IPS-20b (cell line): ENCODE measurements around the gene IFIT3.

Experiments
- H3K27ac ChIP-seq: one replicate; pipeline ENCODE4 v1.5.1; 2013; ENCODE audit warnings: low read length
- H3K27me3 ChIP-seq: 2 replicates; pipeline ENCODE4 v1.6.1; 2013; ENCODE audit warnings: mild to moderate bottlenecking, low read length, inconsistent platforms; ENCODE audit not compliant: insufficient read depth
- H3K36me3 ChIP-seq: 2 replicates; pipeline ENCODE4 v1.6.1; 2013; ENCODE audit warnings: low read depth, mild to moderate bottlenecking, inconsistent platforms, low read length, moderate library complexity; ENCODE audit not compliant: insufficient read depth
- H3K4me1 ChIP-seq: 2 replicates; pipeline ENCODE4 v1.6.1; 2013; ENCODE audit warnings: mild to moderate bottlenecking, control low read depth, inconsistent platforms, low read length, moderate library complexity; ENCODE audit not compliant: insufficient read depth
- H3K4me3 ChIP-seq: 2 replicates; pipeline ENCODE4 v1.5.1; 2013; ENCODE audit warnings: mild to moderate bottlenecking, low read length, inconsistent platforms
- H3K9ac ChIP-seq: 2 replicates; pipeline ENCODE4 v1.6.1; 2013; ENCODE audit warnings: low read depth, mild to moderate bottlenecking, inconsistent platforms, low read length, moderate library complexity
- H3K9me3 ChIP-seq: 2 replicates; pipeline ENCODE4 v1.6.1; 2013; ENCODE audit warnings: mild to moderate bottlenecking, low read depth, low read length, inconsistent platforms; ENCODE audit not compliant: insufficient read depth

Gene IFIT3

GRCh38 chr10:89369156-89370105 is 41.6 kb downstream of the IFIT3 start:
- H3K27me3 ChIP-seq = no peaks in the 10 kb centered on the region
- no peaks in the 10 kb centered on the region for H3K9me3 ChIP-seq
- no peak overlapping the region for H3K27ac ChIP-seq

GRCh38 chr10:89371079-89371478 is 43.3 kb downstream of the IFIT3 start:
- Histone ChIP-seq H3K27me3 (no peaks in the 10 kb centered on the region), H3K4me1 (peaks cover 4% of the 10 kb centered on the region; the same call in 1 of the 2 replicates), H3K9ac (no peak overlapping the region), H3K9me3 (no peaks in the 10 kb centered on the region), H3K27ac (no peak overlapping the region), H3K4me3 (no peak overlapping the region), H3K36me3 (no peaks in the 10 kb centered on the region)

More at GRCh38 chr10:89369156-89370105, 41.6 kb downstream of the IFIT3 start:
- H3K36me3 ChIP-seq = no peaks in the 10 kb centered on the region
- H3K9ac ChIP-seq = no peak overlapping the region
- peaks cover 4% of the 10 kb centered on the region; the same call in 1 of the 2 replicates for H3K4me1 ChIP-seq
- no peak overlapping the region for H3K4me3 ChIP-seq

- no peaks in the 10 kb centered on the region for H3K36me3 ChIP-seq
- H3K27ac ChIP-seq = no peak overlapping the region
- H3K9me3 ChIP-seq = no peaks in the 10 kb centered on the region
- H3K27me3 ChIP-seq = no peaks in the 10 kb centered on the region
- H3K4me3 ChIP-seq = no peak overlapping the region
- peaks cover 4% of the 10 kb centered on the region; the same call in 1 of the 2 replicates for H3K4me1 ChIP-seq
- no peak overlapping the region for H3K9ac ChIP-seq
These were observed 44.2 kb downstream of the IFIT3 start for GRCh38 chr10:89371987-89372386.

- no peaks in the 10 kb centered on the region for H3K9me3 ChIP-seq
- no peak overlapping the region for H3K27ac ChIP-seq
- H3K4me3 ChIP-seq = no peak overlapping the region
- peaks cover 9% of the 10 kb centered on the region; the same call in 1 of the 2 replicates for H3K4me1 ChIP-seq
- no peak overlapping the region for H3K9ac ChIP-seq
- H3K27me3 ChIP-seq = no peaks in the 10 kb centered on the region
- no peaks in the 10 kb centered on the region for H3K36me3 ChIP-seq
These were observed 46.3 kb downstream of the IFIT3 start for GRCh38 chr10:89373916-89374711.

- Histone ChIP-seq H3K27me3 (no peaks in the 10 kb centered on the region), H3K36me3 (no peaks in the 10 kb centered on the region), H3K4me3 (no peak overlapping the region), H3K27ac (no peak overlapping the region), H3K9ac (no peak overlapping the region), H3K4me1 (peaks cover 6% of the 10 kb centered on the region; the same call in 1 of the 2 replicates), H3K9me3 (no peaks in the 10 kb centered on the region)
These were observed 46.9 kb downstream of the IFIT3 start for GRCh38 chr10:89374713-89375141.

- H3K36me3 ChIP-seq = no peaks in the 10 kb centered on the region
- no peaks in the 10 kb centered on the region for H3K9me3 ChIP-seq
- peaks cover 6% of the 10 kb centered on the region; the same call in 1 of the 2 replicates for H3K4me1 ChIP-seq
These were observed 50.2 kb downstream of the IFIT3 start, which contains the start of gene IFIT1B for GRCh38 chr10:89377705-89378637. Gene IFIT1B (plus strand): TSS chr10:89378056. CDS start chr10:89378136, 80 bp downstream.

GRCh38 chr10:89379103-89379502 is 51.3 kb downstream of the IFIT3 start:
- no peak overlapping the region for H3K4me3 ChIP-seq
- H3K27me3 ChIP-seq = no peaks in the 10 kb centered on the region
- H3K9ac ChIP-seq = no peak overlapping the region
- H3K36me3 ChIP-seq = no peaks in the 10 kb centered on the region
- H3K27ac ChIP-seq = no peak overlapping the region
- no peaks in the 10 kb centered on the region for H3K9me3 ChIP-seq
- H3K4me1 ChIP-seq = peaks cover 6% of the 10 kb centered on the region; the same call in 1 of the 2 replicates

More at GRCh38 chr10:89377705-89378637, 50.2 kb downstream of the IFIT3 start, which contains the start of gene IFIT1B:
- no peaks in the 10 kb centered on the region for H3K27me3 ChIP-seq
- no peak within 1 kb of the TSS for H3K9ac ChIP-seq
- no peak within 1 kb of the TSS for H3K4me3 ChIP-seq
- no peak within 1 kb of the TSS for H3K27ac ChIP-seq

GRCh38 chr10:89382757-89383156 is 55.0 kb downstream of the IFIT3 start:
- H3K9me3 ChIP-seq = no peaks in the 10 kb centered on the region
- no peak overlapping the region for H3K4me3 ChIP-seq
- H3K27me3 ChIP-seq = no peaks in the 10 kb centered on the region
- H3K27ac ChIP-seq = no peak overlapping the region
- H3K9ac ChIP-seq = no peak overlapping the region
- peaks cover 5% of the 10 kb centered on the region; the same call in 1 of the 2 replicates for H3K4me1 ChIP-seq
- H3K36me3 ChIP-seq = no peaks in the 10 kb centered on the region

- no peak overlapping the region for H3K27ac ChIP-seq
These were observed 56.9 kb downstream of the IFIT3 start for GRCh38 chr10:89384474-89385340.

GRCh38 chr10:89388806-89389205 is 61.0 kb downstream of the IFIT3 start:
- no peak overlapping the region for H3K4me3 ChIP-seq
- H3K4me1 ChIP-seq = peaks cover 6% of the 10 kb centered on the region; the same call in 1 of the 2 replicates
- H3K27me3 ChIP-seq = no peaks in the 10 kb centered on the region
- H3K36me3 ChIP-seq = no peaks in the 10 kb centered on the region
- H3K9ac ChIP-seq = no peak overlapping the region
- H3K9me3 ChIP-seq = no peaks in the 10 kb centered on the region
- no peak overlapping the region for H3K27ac ChIP-seq

More at GRCh38 chr10:89384474-89385340, 56.9 kb downstream of the IFIT3 start:
- no peaks in the 10 kb centered on the region for H3K9me3 ChIP-seq
- no peak overlapping the region for H3K9ac ChIP-seq
- H3K4me1 ChIP-seq = no peaks in the 10 kb centered on the region
- H3K4me3 ChIP-seq = no peak overlapping the region
- H3K27me3 ChIP-seq = no peaks in the 10 kb centered on the region
- no peaks in the 10 kb centered on the region for H3K36me3 ChIP-seq
